Activated naive CD8-positive, alpha-beta T cell treated with anti-CD3 and anti-CD28 coated beads for 36 hours (primary cell): ENCODE measurements around the gene ACR. TPM values are rescaled to one million over a fixed set of nuclear protein-coding genes. Genes with fewer than 3 reads are reported as not detected.
"Not testable (repeated sequence)": the region's sequence is repeated elsewhere in the genome, so short reads cannot be mapped to it uniquely, and the experiment has no call there.

Source experiments
- DNase-seq: peaks from one replicate; pipeline ENCODE4 v3.0.0; 2021
- H3K27ac Mint-ChIP-seq: one replicate; pipeline ENCODE4 v1.8.0; 2022; ENCODE audit warnings: mild to moderate bottlenecking, moderate library complexity, mixed read lengths
- H3K27me3 Mint-ChIP-seq: one replicate; pipeline ENCODE4 v1.8.0; 2022; ENCODE audit warnings: mild to moderate bottlenecking, mixed read lengths
- H3K36me3 Mint-ChIP-seq: one replicate; pipeline ENCODE4 v1.8.0; 2021; ENCODE audit warnings: mild to moderate bottlenecking, mixed read lengths
- H3K4me1 Mint-ChIP-seq: one replicate; pipeline ENCODE4 v1.8.0; 2021; ENCODE audit warnings: mixed read lengths
- H3K4me3 Mint-ChIP-seq: one replicate; pipeline ENCODE4 v1.8.0; 2022; ENCODE audit warnings: mild to moderate bottlenecking, moderate library complexity, mixed read lengths
- H3K9me3 Mint-ChIP-seq: one replicate; pipeline ENCODE4 v1.8.0; 2022; ENCODE audit warnings: mixed read lengths
- total RNA-seq, 2 experiments: library from RNA; stranded (reverse); gene quantifications; one replicate each; pipeline ENCODE4 v1.2.3, GENCODE V29; 2021

ACR gene
- total RNA-seq, 2 experiments from 2014 or later, result not detected

- H3K4me1 Mint-ChIP-seq, H3K27ac Mint-ChIP-seq, H3K9me3 Mint-ChIP-seq, H3K36me3 Mint-ChIP-seq, H3K4me3 Mint-ChIP-seq, H3K27me3 Mint-ChIP-seq, DNase-seq: not testable (repeated sequence)
Observed at GRCh38 chr22:50749302-50750074, 11.5 kb downstream of the ACR start.

- H3K27ac Mint-ChIP-seq, H3K36me3 Mint-ChIP-seq, H3K4me1 Mint-ChIP-seq, H3K27me3 Mint-ChIP-seq, DNase-seq, H3K4me3 Mint-ChIP-seq: not testable (repeated sequence)
- peaks cover 13% of the 10 kb centered on the region for H3K9me3 Mint-ChIP-seq
Observed at GRCh38 chr22:50755251-50755650, 17.2 kb downstream of the ACR start.

- DNase-seq, H3K27ac Mint-ChIP-seq: not testable (repeated sequence)
- peak overlapping the region; percentile 83 for H3K4me3 Mint-ChIP-seq
Observed at GRCh38 chr22:50756406-50756805, 18.4 kb downstream of the ACR start.

GRCh38 chr22:50756949-50757491 lies 19.0 kb downstream of the ACR start:
- peaks cover 11% of the 10 kb centered on the region for H3K9me3 Mint-ChIP-seq
- peak overlapping the region; percentile 83 for H3K4me3 Mint-ChIP-seq
- H3K4me1 Mint-ChIP-seq, H3K27me3 Mint-ChIP-seq, H3K36me3 Mint-ChIP-seq: not testable (repeated sequence)
- H3K27ac Mint-ChIP-seq, result peak overlapping the region; percentile 80
- DNase-seq, result peak; percentile 62

More at GRCh38 chr22:50756406-50756805, 18.4 kb downstream of the ACR start:
- not testable (repeated sequence) for H3K4me1 Mint-ChIP-seq, H3K36me3 Mint-ChIP-seq, H3K27me3 Mint-ChIP-seq
- peaks cover 11% of the 10 kb centered on the region for H3K9me3 Mint-ChIP-seq

GRCh38 chr22:50759597-50760341 lies 21.8 kb downstream of the ACR start:
- not testable (repeated sequence) for H3K4me1 Mint-ChIP-seq, H3K9me3 Mint-ChIP-seq, H3K4me3 Mint-ChIP-seq, H3K27ac Mint-ChIP-seq, H3K27me3 Mint-ChIP-seq, H3K36me3 Mint-ChIP-seq, DNase-seq

- H3K36me3 Mint-ChIP-seq, H3K4me3 Mint-ChIP-seq, H3K9me3 Mint-ChIP-seq, DNase-seq, H3K27ac Mint-ChIP-seq, H3K27me3 Mint-ChIP-seq, H3K4me1 Mint-ChIP-seq: not testable (repeated sequence)
Observed at GRCh38 chr22:50761829-50762228, 23.8 kb downstream of the ACR start.

- not testable (repeated sequence) for H3K9me3 Mint-ChIP-seq, H3K4me1 Mint-ChIP-seq, H3K36me3 Mint-ChIP-seq, H3K27me3 Mint-ChIP-seq, H3K4me3 Mint-ChIP-seq, H3K27ac Mint-ChIP-seq, DNase-seq
Observed at GRCh38 chr22:50764288-50764687, 26.3 kb downstream of the ACR start.

- H3K4me3 Mint-ChIP-seq, H3K27me3 Mint-ChIP-seq, H3K27ac Mint-ChIP-seq, H3K4me1 Mint-ChIP-seq, H3K9me3 Mint-ChIP-seq, H3K36me3 Mint-ChIP-seq: not testable (repeated sequence)
- DNase-seq, result peak; percentile 38
Observed at GRCh38 chr22:50775132-50775531, 37.1 kb downstream of the ACR start.

GRCh38 chr22:50777631-50778030 lies 39.6 kb downstream of the ACR start:
- not testable (repeated sequence) for H3K4me1 Mint-ChIP-seq, H3K27ac Mint-ChIP-seq, H3K36me3 Mint-ChIP-seq, H3K27me3 Mint-ChIP-seq, DNase-seq, H3K9me3 Mint-ChIP-seq, H3K4me3 Mint-ChIP-seq

- not testable (repeated sequence) for DNase-seq, H3K27ac Mint-ChIP-seq, H3K36me3 Mint-ChIP-seq, H3K4me3 Mint-ChIP-seq, H3K9me3 Mint-ChIP-seq, H3K27me3 Mint-ChIP-seq, H3K4me1 Mint-ChIP-seq
Observed at GRCh38 chr22:50780244-50780643, 42.2 kb downstream of the ACR start.

GRCh38 chr22:50782253-50782652 lies 44.2 kb downstream of the ACR start:
- H3K9me3 Mint-ChIP-seq, H3K4me1 Mint-ChIP-seq, H3K36me3 Mint-ChIP-seq, H3K27ac Mint-ChIP-seq, DNase-seq, H3K27me3 Mint-ChIP-seq: not testable (repeated sequence)
- peak overlapping the region; percentile 19 for H3K4me3 Mint-ChIP-seq

GRCh38 chr22:50783033-50783879 lies 45.3 kb downstream of the ACR start, which contains the start of gene RABL2B:
Gene RABL2B (minus strand): TSS chr22:50783636. CDS start chr22:50782294, 1,342 bp downstream.
- DNase-seq, result peak; percentile 91
- H3K27me3 Mint-ChIP-seq, H3K9me3 Mint-ChIP-seq, H3K4me1 Mint-ChIP-seq, H3K36me3 Mint-ChIP-seq: not testable (repeated sequence)
- Mint-ChIP-seq H3K4me3 (peak within 1 kb of the TSS; percentile 83), H3K27ac (peak within 1 kb of the TSS; percentile 83)

- peak overlapping the region; percentile 83 for H3K27ac Mint-ChIP-seq
- H3K36me3 Mint-ChIP-seq, H3K4me1 Mint-ChIP-seq, H3K27me3 Mint-ChIP-seq, H3K9me3 Mint-ChIP-seq: not testable (repeated sequence)
- DNase-seq, result peak; percentile 6
- peak overlapping the region; percentile 83 for H3K4me3 Mint-ChIP-seq
Observed at GRCh38 chr22:50783880-50784276, 45.9 kb downstream of the ACR start.

- not testable (repeated sequence) for H3K4me3 Mint-ChIP-seq
Observed at GRCh38 chr22:50785289-50785688, 47.3 kb downstream of the ACR start.

GRCh38 chr22:50786936-50787335 lies 48.9 kb downstream of the ACR start:
- not testable (repeated sequence) for H3K36me3 Mint-ChIP-seq, H3K9me3 Mint-ChIP-seq, H3K27me3 Mint-ChIP-seq

More at GRCh38 chr22:50785289-50785688, 47.3 kb downstream of the ACR start:
- H3K4me1 Mint-ChIP-seq, DNase-seq, H3K27me3 Mint-ChIP-seq, H3K9me3 Mint-ChIP-seq, H3K36me3 Mint-ChIP-seq, H3K27ac Mint-ChIP-seq: not testable (repeated sequence)

More at GRCh38 chr22:50786936-50787335, 48.9 kb downstream of the ACR start:
- H3K27ac Mint-ChIP-seq, H3K4me3 Mint-ChIP-seq, DNase-seq, H3K4me1 Mint-ChIP-seq: not testable (repeated sequence)
